ENCODE measurements around the gene FAM120A.

The FAM120A gene

DNA sequence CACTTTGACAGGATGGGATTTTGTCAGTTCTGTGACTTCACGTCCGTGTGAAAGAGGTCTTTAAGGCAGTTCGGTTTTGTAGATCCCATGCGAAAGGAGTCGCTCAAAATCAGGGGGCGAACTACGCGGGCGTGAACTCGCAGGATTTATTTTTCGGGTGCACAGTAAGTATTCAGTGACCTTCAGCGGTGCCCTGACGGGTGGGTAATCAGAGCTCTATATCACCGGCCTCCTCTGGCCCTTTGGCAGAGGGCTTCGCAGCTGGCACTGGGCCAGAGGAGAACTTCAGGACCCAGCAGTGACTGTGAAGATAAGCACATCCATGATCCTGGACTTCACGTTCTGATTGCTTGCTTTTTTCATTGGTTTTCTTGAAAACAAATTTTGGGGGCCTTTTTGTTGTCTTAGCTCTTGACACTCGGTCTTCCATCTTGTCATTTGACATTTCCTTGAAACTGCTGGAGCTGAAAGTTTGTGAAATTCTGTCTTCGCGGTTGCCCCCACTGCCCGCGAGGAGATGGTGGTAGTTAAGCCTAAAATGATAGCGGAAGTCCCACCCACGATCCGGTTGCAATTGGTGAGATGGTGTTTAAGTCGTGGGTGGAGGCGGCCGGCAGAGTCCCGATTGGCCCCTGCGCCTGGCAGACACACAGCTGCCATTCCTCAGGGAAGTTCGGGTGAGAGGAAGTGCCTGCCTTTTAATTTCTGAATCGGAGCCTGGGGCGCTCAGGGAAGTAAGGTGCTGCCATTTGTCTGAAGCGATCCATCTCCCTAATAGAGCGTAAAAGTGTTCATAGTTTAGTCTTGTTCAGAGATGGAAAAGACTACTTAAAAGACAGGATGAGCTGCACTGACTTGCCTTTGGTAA lies 1.8 kb downstream of the FAM120A start, which contains the start of gene FAM120AOS:
Gene FAM120AOS, minus strand, starts transcription at position 535 of the 868 bp plus-strand sequence. CDS start 872 bp downstream, outside the sequence.
- Histone ChIP-seq H2AK5ac (ENCODE audit: low read length, severe bottlenecking) (no peak within 1 kb of the TSS), H4K8ac (ENCODE audit: low read length) (peak within 1 kb of the TSS; percentile 66), H3K4ac (ENCODE audit: low read depth in 1 of 2, low read length in 2 of 2) (peak within 1 kb of the TSS; percentile 98 to 99), H3K4me1 (ENCODE audit: control insufficient read depth, insufficient read depth, low read depth, low read length) (peaks cover 4% of the 10 kb centered on the region), H2BK15ac (ENCODE audit: low read depth, poor library complexity, severe bottlenecking) (peak within 1 kb of the TSS; percentile 40), H3K18ac (ENCODE audit: low read depth in 1 of 2, low read length in 2 of 2) (peak within 1 kb of the TSS; percentile 69 to 99), H3K4me2 (ENCODE audit: low read length, poor library complexity, severe bottlenecking) (peak within 1 kb of the TSS; percentile 75), H3K36me3 (ENCODE audit: control insufficient read depth in 1 of 2, insufficient read depth in 2 of 2, low read depth in 1 of 2, low read length in 2 of 2) (peaks cover under 1 to 6% of the 10 kb centered on the region in 2 experiments), H4K91ac (ENCODE audit: low read length) (peak within 1 kb of the TSS; percentile 36), H3K79me1 (replicated peaks; ENCODE audit: low read length, poor library complexity, severe bottlenecking) (no peaks in the 10 kb centered on the region), H2AFZ (ENCODE audit: low read depth, low read length) (no peak within 1 kb of the TSS), H3K27me3 (ENCODE audit: control insufficient read depth in 1 of 2, insufficient read depth in 1 of 2, low read length in 2 of 2) (no peaks in the 10 kb centered on the region), H2BK12ac (ENCODE audit: low read length in 2 of 2) (peak within 1 kb of the TSS in 1 of 2 experiments; percentile 31), H3K4me3 (ENCODE audit: insufficient read depth in 1 of 2, low read depth in 1 of 2, low read length in 2 of 2) (peak within 1 kb of the TSS; percentile 93 to 98), H3K9ac (ENCODE audit: low read length) (peak within 1 kb of the TSS; percentile 96), H2BK5ac (ENCODE audit: low read depth, low read length, poor library complexity, severe bottlenecking) (peak within 1 kb of the TSS; percentile 20), H3K27ac (ENCODE audit: low read length, poor library complexity, severe bottlenecking) (peak within 1 kb of the TSS; percentile 80), H3K9me3 (ENCODE audit: control insufficient read depth, low read length) (no peaks in the 10 kb centered on the region), H2BK120ac (ENCODE audit: low read depth, low read length) (peak within 1 kb of the TSS; percentile 81), H3K23ac (ENCODE audit: low read length in 2 of 2) (peak within 1 kb of the TSS in 1 of 2 experiments; percentile 86), H3K14ac (ENCODE audit: low read length in 2 of 2) (peak within 1 kb of the TSS; percentile 63 to 99)
- WGBS, result under 1% methylated on average over 34 of the region's 34 CpGs
- peak; percentile 97 for DNase-seq

DNA sequence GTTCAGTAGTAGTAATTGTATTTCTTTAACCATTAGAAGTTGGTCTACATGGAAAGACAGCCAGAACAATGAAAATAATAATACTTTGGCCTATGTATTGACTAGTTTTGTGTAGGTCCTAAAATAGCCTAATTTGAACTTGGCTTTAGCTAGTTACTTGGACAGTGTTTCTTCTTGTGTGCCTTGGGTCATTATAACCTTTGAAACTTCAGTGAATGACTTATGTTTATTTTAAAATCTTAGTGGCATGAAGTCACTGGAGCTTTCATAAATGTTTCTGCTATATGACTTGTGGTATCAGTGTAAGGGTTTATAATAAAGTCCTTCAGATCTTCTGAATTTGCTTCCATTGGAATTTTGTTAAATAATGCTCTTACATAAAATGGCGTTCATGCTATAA lies 4.5 kb downstream of the FAM120A start:
- peaks cover 2% of the 10 kb centered on the region for H3K79me1 ChIP-seq (replicated peaks; ENCODE audit: low read length, poor library complexity, severe bottlenecking)
- peaks cover 5% of the 10 kb centered on the region for H3K4me1 ChIP-seq (ENCODE audit: control insufficient read depth, insufficient read depth, low read depth, low read length)
- H2BK120ac ChIP-seq (ENCODE audit: low read depth, low read length), result no peak overlapping the region
- no peak overlapping the region for H2BK12ac ChIP-seq (ENCODE audit: low read length in 2 of 2)
- no peak overlapping the region for H3K4me3 ChIP-seq (ENCODE audit: insufficient read depth in 1 of 2, low read depth in 1 of 2, low read length in 2 of 2)
- no peak overlapping the region for H4K8ac ChIP-seq (ENCODE audit: low read length)
- no peak for DNase-seq
- H3K18ac ChIP-seq (ENCODE audit: low read depth in 1 of 2, low read length in 2 of 2), result no peak overlapping the region
- H3K9ac ChIP-seq (ENCODE audit: low read length), result no peak overlapping the region
- no peaks in the 10 kb centered on the region for H3K9me3 ChIP-seq (ENCODE audit: control insufficient read depth, low read length)
- WGBS, result 85% methylated on average over 1 of the region's 1 CpG
- H4K91ac ChIP-seq (ENCODE audit: low read length), result no peak overlapping the region
- no peak overlapping the region for H2BK5ac ChIP-seq (ENCODE audit: low read depth, low read length, poor library complexity, severe bottlenecking)
- no peak overlapping the region for H3K4ac ChIP-seq (ENCODE audit: low read depth in 1 of 2, low read length in 2 of 2)
- H3K27me3 ChIP-seq (ENCODE audit: control insufficient read depth in 1 of 2, insufficient read depth in 1 of 2, low read length in 2 of 2), result no peaks in the 10 kb centered on the region
- no peak overlapping the region for H2AK5ac ChIP-seq (ENCODE audit: low read length, severe bottlenecking)
- no peak overlapping the region for H3K23ac ChIP-seq (ENCODE audit: low read length in 2 of 2)
- no peak overlapping the region for H3K14ac ChIP-seq (ENCODE audit: low read length in 2 of 2)
- no peak overlapping the region for H2BK15ac ChIP-seq (ENCODE audit: low read depth, poor library complexity, severe bottlenecking)
- no peak overlapping the region for H3K4me2 ChIP-seq (ENCODE audit: low read length, poor library complexity, severe bottlenecking)
- H3K27ac ChIP-seq (ENCODE audit: low read length, poor library complexity, severe bottlenecking), result no peak overlapping the region
- no peaks in the 10 kb centered on the region for H3K36me3 ChIP-seq (ENCODE audit: control insufficient read depth in 1 of 2, insufficient read depth in 2 of 2, low read depth in 1 of 2, low read length in 2 of 2)
- no peak overlapping the region for H2AFZ ChIP-seq (ENCODE audit: low read depth, low read length)

DNA sequence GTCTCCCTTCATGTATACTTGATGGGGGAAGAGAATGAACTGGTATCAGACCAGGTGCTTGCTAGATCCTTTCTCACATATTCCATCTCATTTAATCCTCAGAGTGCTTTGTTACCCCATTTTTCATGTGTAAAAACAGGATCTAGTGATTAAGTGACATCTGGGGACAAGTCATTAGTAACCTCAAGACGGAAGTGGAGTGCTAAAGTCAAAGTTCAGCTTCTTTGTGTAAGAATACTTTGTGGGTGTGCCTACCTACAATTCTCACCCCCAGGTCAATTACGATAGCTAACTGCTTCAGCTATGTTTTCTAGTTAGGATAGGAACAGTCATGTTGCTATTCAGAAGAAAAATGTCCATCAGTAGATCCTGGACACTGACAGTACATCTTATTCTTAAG lies 5.0 kb downstream of the FAM120A start:
- 93% methylated on average over 2 of the region's 2 CpGs for WGBS
- Histone ChIP-seq H3K23ac (ENCODE audit: low read length in 2 of 2) (no peak overlapping the region), H2BK5ac (ENCODE audit: low read depth, low read length, poor library complexity, severe bottlenecking) (no peak overlapping the region), H3K18ac (ENCODE audit: low read depth in 1 of 2, low read length in 2 of 2) (no peak overlapping the region), H3K4me1 (ENCODE audit: control insufficient read depth, insufficient read depth, low read depth, low read length) (peaks cover 5% of the 10 kb centered on the region), H4K8ac (ENCODE audit: low read length) (no peak overlapping the region), H2AK5ac (ENCODE audit: low read length, severe bottlenecking) (no peak overlapping the region), H3K9me3 (ENCODE audit: control insufficient read depth, low read length) (no peaks in the 10 kb centered on the region), H3K27ac (ENCODE audit: low read length, poor library complexity, severe bottlenecking) (no peak overlapping the region), H2AFZ (ENCODE audit: low read depth, low read length) (no peak overlapping the region), H3K4me3 (ENCODE audit: insufficient read depth in 1 of 2, low read depth in 1 of 2, low read length in 2 of 2) (no peak overlapping the region), H3K27me3 (ENCODE audit: control insufficient read depth in 1 of 2, insufficient read depth in 1 of 2, low read length in 2 of 2) (no peaks in the 10 kb centered on the region), H3K14ac (ENCODE audit: low read length in 2 of 2) (no peak overlapping the region), H3K4me2 (ENCODE audit: low read length, poor library complexity, severe bottlenecking) (no peak overlapping the region), H3K36me3 (ENCODE audit: control insufficient read depth in 1 of 2, insufficient read depth in 2 of 2, low read depth in 1 of 2, low read length in 2 of 2) (no peaks in the 10 kb centered on the region), H2BK120ac (ENCODE audit: low read depth, low read length) (no peak overlapping the region), H2BK12ac (ENCODE audit: low read length in 2 of 2) (no peak overlapping the region), H2BK15ac (ENCODE audit: low read depth, poor library complexity, severe bottlenecking) (no peak overlapping the region), H3K9ac (ENCODE audit: low read length) (no peak overlapping the region), H3K79me1 (replicated peaks; ENCODE audit: low read length, poor library complexity, severe bottlenecking) (peaks cover 2% of the 10 kb centered on the region), H4K91ac (ENCODE audit: low read length) (no peak overlapping the region), H3K4ac (ENCODE audit: low read depth in 1 of 2, low read length in 2 of 2) (no peak overlapping the region)
- DNase-seq, result no peak

DNA sequence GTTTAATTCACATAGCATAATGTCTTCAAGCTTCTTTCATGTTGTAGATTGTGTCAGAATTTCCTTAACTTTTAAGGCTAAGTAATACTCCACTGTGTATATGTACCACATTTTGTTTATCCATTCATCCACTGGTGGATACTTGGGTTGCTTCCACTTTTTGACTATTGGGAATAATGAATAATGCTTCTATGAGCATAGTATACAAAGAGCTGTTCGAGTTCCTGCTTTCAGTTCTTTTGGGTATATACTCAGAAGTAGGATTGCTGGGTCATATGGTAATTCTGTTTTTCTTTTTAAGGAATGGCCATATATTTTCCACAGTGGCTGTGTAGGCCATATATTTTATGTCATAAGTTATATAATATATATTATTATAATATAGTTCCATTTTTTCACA lies 5.5 kb downstream of the FAM120A start:
- no peak overlapping the region for H2AK5ac ChIP-seq (ENCODE audit: low read length, severe bottlenecking)

More for the DNA sequence above, 5.5 kb downstream of the FAM120A start:
- Histone ChIP-seq H3K14ac (ENCODE audit: low read length in 2 of 2) (no peak overlapping the region), H3K79me1 (replicated peaks; ENCODE audit: low read length, poor library complexity, severe bottlenecking) (peaks cover 2% of the 10 kb centered on the region), H3K36me3 (ENCODE audit: control insufficient read depth in 1 of 2, insufficient read depth in 2 of 2, low read depth in 1 of 2, low read length in 2 of 2) (no peaks in the 10 kb centered on the region), H3K27ac (ENCODE audit: low read length, poor library complexity, severe bottlenecking) (no peak overlapping the region), H2BK5ac (ENCODE audit: low read depth, low read length, poor library complexity, severe bottlenecking) (no peak overlapping the region), H2BK12ac (ENCODE audit: low read length in 2 of 2) (no peak overlapping the region), H2BK15ac (ENCODE audit: low read depth, poor library complexity, severe bottlenecking) (no peak overlapping the region), H3K18ac (ENCODE audit: low read depth in 1 of 2, low read length in 2 of 2) (no peak overlapping the region), H4K91ac (ENCODE audit: low read length) (no peak overlapping the region), H3K4ac (ENCODE audit: low read depth in 1 of 2, low read length in 2 of 2) (no peak overlapping the region), H3K4me1 (ENCODE audit: control insufficient read depth, insufficient read depth, low read depth, low read length) (peaks cover 5% of the 10 kb centered on the region), H2BK120ac (ENCODE audit: low read depth, low read length) (no peak overlapping the region), H3K4me2 (ENCODE audit: low read length, poor library complexity, severe bottlenecking) (no peak overlapping the region), H3K23ac (ENCODE audit: low read length in 2 of 2) (no peak overlapping the region), H3K9ac (ENCODE audit: low read length) (no peak overlapping the region), H3K27me3 (ENCODE audit: control insufficient read depth in 1 of 2, insufficient read depth in 1 of 2, low read length in 2 of 2) (no peaks in the 10 kb centered on the region), H4K8ac (ENCODE audit: low read length) (no peak overlapping the region), H3K4me3 (ENCODE audit: insufficient read depth in 1 of 2, low read depth in 1 of 2, low read length in 2 of 2) (no peak overlapping the region), H2AFZ (ENCODE audit: low read depth, low read length) (no peak overlapping the region), H3K9me3 (ENCODE audit: control insufficient read depth, low read length) (no peaks in the 10 kb centered on the region)
- DNase-seq, result no peak
- WGBS, result 88% methylated on average over 1 of the region's 1 CpG
